Amniotic stem cell (primary cell): ENCODE data around the gene MYO5C.

Experiments
- DNase-seq: peaks from one replicate; lab custom pipeline; 2025; lab: John Stamatoyannopoulos, UW

The MYO5C gene

GRCh38 chr15:52144656-52145178 lies 150.9 kb downstream of the MYO5C start:
- no peak for DNase-seq

- peak; percentile 38 for DNase-seq
Measured at GRCh38 chr15:52143873-52144272, 151.7 kb downstream of the MYO5C start.
